ENCODE data around the gene SPRR1B. TPM values are rescaled to one million over a fixed set of nuclear protein-coding genes. Genes with fewer than 3 reads are reported as not detected.

SPRR1B gene
- total and polyA plus RNA-seq, 2 of the 13 experiments (the other 11 are each of a cell fraction or from before 2014, with no cell fraction given) = not detected

GRCh38 chr1:152999818-153000217, 31.2 kb upstream of the SPRR1B start (continued):
- TF ChIP-seq ZNF740 (CRISPR knock-in tag; IDR thresholded peaks at IDR 0.05) (no peak), ZNF563 (CRISPR knock-in tag; IDR thresholded peaks at IDR 0.05) (no peak), ZSCAN29 (CRISPR knock-in tag; conservative IDR thresholded peaks at IDR 0.05) (no peak)

GRCh38 chr1:153000294-153000693, 30.7 kb upstream of the SPRR1B start:
- ATAC-seq = no peak
- no peak overlapping the region for H3K4me2 ChIP-seq (ENCODE audit: low read depth, low read length)
- FAIRE-seq = no peak
- no peaks in the 10 kb centered on the region for H3K27me3 ChIP-seq (ENCODE audit: control insufficient read depth in 1 of 2, insufficient read depth in 2 of 2, low read length in 2 of 2)
- no peak overlapping the region for H3K4me3 ChIP-seq (replicated peaks in 1 of 3; ENCODE audit: insufficient read depth in 1 of 3, low read depth in 2 of 3, low read length in 3 of 3)
- H3K36me3 ChIP-seq (replicated peaks in 1 of 2; ENCODE audit: control insufficient read depth in 1 of 2, insufficient read depth in 2 of 2, low read length in 2 of 2) = no peaks in the 10 kb centered on the region
- H3K27ac ChIP-seq (ENCODE audit: extremely low read length, insufficient read depth, low read length) = no peak overlapping the region
- no peaks in the 10 kb centered on the region for H3K9me3 ChIP-seq (ENCODE audit: low read length)
- no TSS peak for BruUV-seq (replicated peaks)
- no peak for DNase-seq (ENCODE audit: low spot score)
- no peaks in the 10 kb centered on the region for H4K20me1 ChIP-seq (ENCODE audit: insufficient read depth, low read length)
- H3K4me1 ChIP-seq (ENCODE audit: insufficient read depth, low read length) = no peaks in the 10 kb centered on the region
- TF ChIP-seq REPIN1 (CRISPR knock-in tag; IDR thresholded peaks at IDR 0.05; ENCODE audit: borderline replicate concordance, low read depth) = no peak
- TF ChIP-seq TEAD2 (CRISPR knock-in tag; IDR thresholded peaks at IDR 0.05) = no peak
- no peak for TF ChIP-seq ZNF234 (CRISPR knock-in tag; conservative IDR thresholded peaks at IDR 0.05)
- no peak for TF ChIP-seq ZNF160 (CRISPR knock-in tag; IDR thresholded peaks at IDR 0.05)
- no peak for TF ChIP-seq RFXANK (CRISPR knock-in tag; IDR thresholded peaks at IDR 0.05)
- TF ChIP-seq ZNF44 (CRISPR knock-in tag; IDR thresholded peaks at IDR 0.05) = no peak
- no peak for TF ChIP-seq MLX (CRISPR knock-in tag; IDR thresholded peaks at IDR 0.05)
- TF ChIP-seq ZFX (CRISPR knock-in tag; IDR thresholded peaks at IDR 0.05; ENCODE audit: low read depth) = no peak
- TF ChIP-seq PAX8 (CRISPR knock-in tag; IDR thresholded peaks at IDR 0.05; ENCODE audit: borderline replicate concordance) = no peak
- no peak for TF ChIP-seq ZNF564 (CRISPR knock-in tag; IDR thresholded peaks at IDR 0.05)
- no peak for TF ChIP-seq CTCF (CRISPR knock-in tag; IDR thresholded peaks at IDR 0.05)
- TF ChIP-seq ZNF777 (CRISPR knock-in tag; IDR thresholded peaks at IDR 0.05) = no peak
- ChIA-PET POLR2A (no interaction called here), CTCF (ENCODE audit: low intra/inter-chr PET ratio, low total read pairs) (no interaction called here)
- no peak overlapping the region for H3K9ac ChIP-seq (ENCODE audit: insufficient read depth, low read depth, low read length)
- no peak overlapping the region for H2AFZ ChIP-seq (ENCODE audit: low read length)
- H3K79me2 ChIP-seq (ENCODE audit: insufficient read depth, low read length) = no peaks in the 10 kb centered on the region
- intact Hi-C loops (cut with micrococcal nuclease; ENCODE audit: unreplicated experiment) (no loop called here), in situ Hi-C loops (cut with HindIII; ENCODE audit: extremely low pct_ligation_motif_present, low pct_unique_long_range_greater_than_20kb) (no loop called here)
- WGBS (ENCODE audit: low lambda C conversion rate) = 0% methylated on average over 1 of the region's 1 CpG
